BLaER1 (cell line): Measurements from ENCODE around the gene LEFTY2.
A peak's percentile ranks its signal among the peaks of the same experiment; 100 is the strongest.
"Not testable (repeated sequence)": the region's sequence is repeated elsewhere in the genome, so short reads cannot be mapped to it uniquely, and the experiment has no call there.

ENCODE experiments used
- H3K27ac ChIP-seq: shearing (Covaris generic); formaldehyde crosslinking; 2 replicates; pipeline ENCODE4 v1.8.1; 2022
- H3K27me3 ChIP-seq: shearing (Covaris generic); formaldehyde crosslinking; 2 replicates; pipeline ENCODE4 v1.8.1; 2022
- H3K36me3 ChIP-seq: shearing (Covaris generic); formaldehyde crosslinking; 2 replicates; pipeline ENCODE4 v1.8.1; 2022
- H3K4me1 ChIP-seq: shearing (Covaris generic); formaldehyde crosslinking; 2 replicates; pipeline ENCODE4 v1.8.1; 2022
- H3K4me2 ChIP-seq: shearing (Covaris generic); formaldehyde crosslinking; 2 replicates; pipeline ENCODE4 v1.8.1; 2022
- H3K4me3 ChIP-seq: shearing (Covaris generic); formaldehyde crosslinking; 2 replicates; pipeline ENCODE4 v1.8.1; 2022
- H3K9ac ChIP-seq: shearing (Covaris generic); formaldehyde crosslinking; 2 replicates; pipeline ENCODE4 v1.8.1; 2022
- H3K9me3 ChIP-seq: shearing (Covaris generic); formaldehyde crosslinking; 2 replicates; pipeline ENCODE4 v1.8.1; 2022
- H4K20me1 ChIP-seq: shearing (Covaris generic); formaldehyde crosslinking; 2 replicates; pipeline ENCODE4 v1.8.1; 2022
- Cebpa-rat ChIP-seq: shearing (Covaris generic); IDR thresholded peaks from 2 replicates; pipeline ENCODE4 v1.8.1; 2022

Gene LEFTY2

GRCh38 chr1:225931270-225932136 is 9.5 kb downstream of the LEFTY2 start:
- Histone ChIP-seq H3K9me3 (no peaks in the 10 kb centered on the region), H3K27ac (no peak overlapping the region), H3K4me1 (peaks cover 6% of the 10 kb centered on the region), H3K27me3 (no peaks in the 10 kb centered on the region), H3K9ac (no peak overlapping the region), H3K4me2 (no peak overlapping the region), H3K36me3 (no peaks in the 10 kb centered on the region), H4K20me1 (no peaks in the 10 kb centered on the region), H3K4me3 (no peak overlapping the region)
- no peak for TF ChIP-seq Cebpa-rat

- Histone ChIP-seq H3K9me3 (no peaks in the 10 kb centered on the region), H3K27me3 (no peaks in the 10 kb centered on the region), H4K20me1 (no peaks in the 10 kb centered on the region), H3K4me3 (no peak overlapping the region), H3K9ac (no peak overlapping the region), H3K36me3 (no peaks in the 10 kb centered on the region), H3K4me1 (no peaks in the 10 kb centered on the region), H3K27ac (no peak overlapping the region), H3K4me2 (no peak overlapping the region)
- no peak for TF ChIP-seq Cebpa-rat
Measured at GRCh38 chr1:225930566-225930965, 10.5 kb downstream of the LEFTY2 start.

- H3K9ac ChIP-seq, H4K20me1 ChIP-seq, H3K9me3 ChIP-seq, H3K4me2 ChIP-seq, H3K27me3 ChIP-seq, H3K4me3 ChIP-seq, H3K4me1 ChIP-seq, H3K36me3 ChIP-seq, H3K27ac ChIP-seq: not testable (repeated sequence)
Measured at GRCh38 chr1:225929462-225929861, 11.6 kb downstream of the LEFTY2 start.

DNA sequence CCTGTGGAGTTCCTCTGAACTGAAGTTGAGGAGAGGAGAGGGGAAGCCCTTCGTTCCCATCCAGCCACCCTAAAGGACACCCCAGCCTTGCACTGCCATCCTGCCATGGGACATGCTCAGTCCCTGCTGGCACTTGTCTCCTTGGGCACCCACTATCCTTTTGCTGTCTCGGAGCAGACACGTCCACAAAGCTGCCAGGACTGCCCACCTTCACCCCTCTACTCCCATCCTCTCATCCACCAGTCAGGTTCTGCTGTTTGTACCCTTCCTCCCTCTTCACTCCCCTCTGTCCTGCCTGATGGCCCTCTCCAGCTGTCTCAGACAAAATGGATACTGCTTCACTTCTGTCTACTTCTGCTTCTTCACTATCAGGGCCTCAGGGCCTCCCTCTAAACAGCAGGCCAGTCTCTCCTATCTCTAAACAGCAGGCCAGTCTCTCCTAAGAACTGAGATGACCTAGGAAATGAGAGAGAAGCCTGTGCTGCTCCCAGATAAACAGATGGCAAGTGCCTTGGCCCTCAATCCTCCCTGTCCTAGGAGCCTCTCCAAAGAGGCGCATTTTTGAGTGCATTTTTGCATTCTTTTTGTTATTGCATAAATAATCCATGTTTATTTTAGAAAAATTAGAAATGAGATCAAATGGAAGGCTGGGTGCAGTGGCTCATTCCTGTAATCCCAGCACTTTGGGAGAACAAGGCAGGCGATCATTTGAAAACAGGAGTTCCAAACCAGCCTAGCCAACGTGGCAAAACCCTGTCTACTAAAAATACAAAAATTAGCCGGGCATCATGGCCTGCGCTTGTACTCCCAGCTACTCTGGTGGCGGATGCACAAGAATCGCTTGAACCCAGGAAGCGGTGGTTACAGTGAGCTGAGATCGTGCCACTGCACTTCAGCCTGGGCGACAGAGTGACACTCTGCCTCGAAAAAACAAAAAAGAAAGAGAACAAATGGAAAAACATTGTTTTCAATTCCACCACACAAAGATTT is 12.5 kb downstream of the LEFTY2 start:
- H3K9ac ChIP-seq = no peak overlapping the region
- H3K27me3 ChIP-seq = no peaks in the 10 kb centered on the region
- H3K4me2 ChIP-seq = no peak overlapping the region

DNA sequence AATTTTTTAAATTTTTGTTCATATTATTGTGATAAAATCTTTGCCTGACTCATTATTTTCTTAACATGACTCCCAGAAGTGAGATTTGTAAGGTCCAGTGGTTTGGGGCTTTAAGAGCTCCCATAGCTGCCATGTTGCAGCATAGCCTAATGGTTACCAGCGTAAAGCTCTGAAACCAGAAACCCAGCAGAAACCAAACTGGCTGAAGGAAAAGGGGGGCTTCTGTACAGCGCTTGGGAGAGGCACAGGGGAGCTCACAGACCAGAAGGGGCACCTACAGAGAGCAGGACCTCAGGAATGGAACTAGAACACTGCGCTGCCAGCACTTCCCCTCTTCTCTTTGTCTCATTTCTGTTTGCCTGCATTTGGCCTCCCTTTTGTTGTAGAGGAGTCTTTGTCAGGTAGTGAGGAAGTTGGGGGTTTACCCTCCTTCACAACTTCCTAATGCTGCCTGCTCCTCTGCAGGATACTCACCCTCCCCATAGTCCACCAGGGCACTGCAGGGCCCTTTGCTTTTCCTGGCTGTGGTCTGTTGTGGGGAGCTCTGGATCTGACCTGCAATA is 14.4 kb downstream of the LEFTY2 start:
- H3K4me2 ChIP-seq = no peak overlapping the region
- no peaks in the 10 kb centered on the region for H3K27me3 ChIP-seq
- H3K9me3 ChIP-seq = no peaks in the 10 kb centered on the region
- peaks cover 26% of the 10 kb centered on the region for H3K4me1 ChIP-seq
- TF ChIP-seq Cebpa-rat = no peak
- H3K9ac ChIP-seq = no peak overlapping the region
- no peak overlapping the region for H3K4me3 ChIP-seq
- peaks cover 11% of the 10 kb centered on the region for H3K36me3 ChIP-seq
- peaks cover 11% of the 10 kb centered on the region; the same call in 1 of the 2 replicates for H4K20me1 ChIP-seq
- no peak overlapping the region for H3K27ac ChIP-seq

More for the DNA sequence above, 12.5 kb downstream of the LEFTY2 start:
- Histone ChIP-seq H3K9me3 (no peaks in the 10 kb centered on the region), H4K20me1 (no peaks in the 10 kb centered on the region), H3K27ac (peak overlapping the region; percentile 13; the same call in 1 of the 2 replicates), H3K4me1 (peaks cover 7% of the 10 kb centered on the region; the same call in 1 of the 2 replicates), H3K36me3 (no peaks in the 10 kb centered on the region), H3K4me3 (no peak overlapping the region)
- no peak for TF ChIP-seq Cebpa-rat

GRCh38 chr1:225923692-225924555 is 17.1 kb downstream of the LEFTY2 start, which contains the start of gene PYCR2:
Gene PYCR2, minus strand, starts transcription at chr1:225924250. Its CDS starts 140 bp downstream, at chr1:225924110.
- peak; percentile 55; the same call in 1 of the 2 replicates for TF ChIP-seq Cebpa-rat
- Histone ChIP-seq H3K4me1 (peaks cover 51% of the 10 kb centered on the region), H3K4me3 (peak within 1 kb of the TSS; percentile 92), H4K20me1 (peaks cover 32% of the 10 kb centered on the region; the same call in 1 of the 2 replicates), H3K27me3 (no peaks in the 10 kb centered on the region), H3K36me3 (peaks cover 36% of the 10 kb centered on the region), H3K27ac (peak within 1 kb of the TSS; percentile 98), H3K4me2 (peak within 1 kb of the TSS; percentile 94), H3K9ac (peak within 1 kb of the TSS; percentile 97), H3K9me3 (no peaks in the 10 kb centered on the region)

DNA sequence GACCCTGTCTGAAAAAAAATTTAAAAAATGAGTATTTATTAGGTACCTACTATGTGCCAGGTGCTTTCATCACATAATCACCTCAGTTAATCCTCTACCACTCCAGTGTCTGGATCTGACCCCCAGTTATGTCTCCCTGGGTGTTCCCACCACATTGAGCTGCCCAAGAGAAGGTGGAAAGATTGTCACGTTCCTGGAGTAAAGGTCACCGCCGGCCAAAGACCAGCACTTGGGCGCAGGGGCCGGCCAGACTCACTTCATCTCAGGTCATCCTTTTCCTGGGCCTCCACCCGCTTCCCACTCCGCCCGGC is 17.7 kb downstream of the LEFTY2 start:
- H3K27ac ChIP-seq = peak overlapping the region; percentile 98
- H3K9me3 ChIP-seq = no peaks in the 10 kb centered on the region
- H3K9ac ChIP-seq = peak overlapping the region; percentile 97
- H3K36me3 ChIP-seq = peaks cover 42% of the 10 kb centered on the region
- H3K4me3 ChIP-seq = peak overlapping the region; percentile 92
- H3K4me1 ChIP-seq = peaks cover 51% of the 10 kb centered on the region
- no peaks in the 10 kb centered on the region for H3K27me3 ChIP-seq
- peak overlapping the region; percentile 94 for H3K4me2 ChIP-seq
- peaks cover 32% of the 10 kb centered on the region; the same call in 1 of the 2 replicates for H4K20me1 ChIP-seq
- TF ChIP-seq Cebpa-rat = no peak

DNA sequence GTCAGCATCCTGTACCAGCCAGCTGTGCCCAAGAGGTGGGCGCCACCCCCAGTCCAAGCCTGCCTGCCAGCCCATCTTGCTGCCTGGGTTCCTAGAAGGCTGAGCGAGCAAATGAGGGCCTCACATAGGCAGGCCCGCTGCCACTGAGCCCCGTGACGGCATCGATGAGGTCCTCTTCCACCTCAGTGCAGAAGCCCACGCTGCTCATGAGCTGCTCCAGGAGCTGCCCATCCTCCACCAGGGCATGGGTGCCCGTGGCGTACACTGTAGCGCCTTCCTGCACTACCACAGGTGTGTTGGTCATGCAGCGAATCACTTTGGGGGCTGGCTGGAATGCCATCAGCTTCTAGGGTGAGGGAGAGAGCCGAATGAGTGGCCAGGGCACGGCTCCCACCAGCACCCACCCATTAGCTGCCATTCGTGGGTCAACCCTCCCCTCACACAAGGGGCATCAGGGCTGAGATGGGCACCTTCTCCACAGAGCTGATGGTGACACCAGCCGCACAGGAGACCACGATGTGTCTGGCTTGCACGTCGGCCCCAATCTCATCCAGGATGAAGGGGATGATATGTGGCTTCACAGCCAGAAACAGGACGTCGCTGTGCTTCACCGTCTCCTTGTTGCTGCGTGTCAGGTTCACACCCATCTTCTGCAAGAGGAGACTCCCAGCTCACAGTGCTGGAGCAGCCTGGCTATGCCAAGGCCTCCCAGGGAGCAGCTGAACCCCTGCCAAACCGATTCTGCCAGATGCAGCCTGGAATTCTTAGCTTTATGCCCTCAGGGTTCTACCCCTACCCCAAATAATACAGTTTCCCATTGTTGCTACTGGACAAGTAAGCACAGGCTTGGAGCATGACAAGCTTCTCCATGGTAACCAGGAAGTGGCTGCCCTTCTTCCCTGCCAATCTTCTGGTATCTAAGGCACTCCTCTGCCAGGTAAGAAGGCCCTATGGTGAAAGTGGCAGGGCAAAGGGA is 19.0 kb downstream of the LEFTY2 start:
- Histone ChIP-seq H3K4me1 (peaks cover 51% of the 10 kb centered on the region), H3K27me3 (no peaks in the 10 kb centered on the region), H3K4me3 (no peak overlapping the region), H3K4me2 (peak overlapping the region; percentile 94), H3K9ac (no peak overlapping the region), H4K20me1 (peaks cover 32% of the 10 kb centered on the region; the same call in 1 of the 2 replicates), H3K27ac (no peak overlapping the region), H3K36me3 (peaks cover 55% of the 10 kb centered on the region), H3K9me3 (no peaks in the 10 kb centered on the region)
- no peak for TF ChIP-seq Cebpa-rat
